HepG2 (cell line): ENCODE results near the gene FHIT. TPM values are rescaled to one million over a fixed set of nuclear protein-coding genes. Genes with fewer than 3 reads are reported as not detected.

ENCODE experiments used
- ATAC-seq: fragments of 200-7000 bp; cut with Tn5 transposase; 3 replicates; pipeline ENCODE4 v1.9.1; 2020; ENCODE audit warnings: mild to moderate bottlenecking, moderate library complexity
- BruUV-seq: library from RNA; stranded (reverse); fragments of 400-500 nt; replicated peaks from 2 replicates; lab custom pipeline; 2021; lab: Mats Ljungman, UMichigan
- CTCF ChIA-PET: fragments of 300-600 bp; formaldehyde crosslinking; extraction: SDS; loops from one replicate; lab custom pipeline; 2021; ENCODE audit warnings: low total read pairs, inconsistent platforms, low intra/inter-chr PET ratio; lab: Yijun Ruan, JAX
- POLR2A ChIA-PET: fragments of 350-600 bp; sonication (Branson Sonifier 250); formaldehyde crosslinking; loops from one replicate; lab custom pipeline; 2020; ENCODE audit warnings: antibody characterized with exemption, inconsistent platforms; lab: Yijun Ruan, JAX
- DNase-seq: peaks from one replicate; pipeline ENCODE4 v3.0.0-alpha.2; 2015; ENCODE audit warnings: low spot score
- FAIRE-seq: peaks from 3 replicates; lab custom pipeline; 2011; peaks lifted over from hg19 to GRCh38; lab: Jason Lieb, UNC
- H2AFZ ChIP-seq: one replicate; pipeline ENCODE4 v1.6.1; 2011; ENCODE audit warnings: low read length, inconsistent platforms
- H3K27ac ChIP-seq: fragments of 300-600 bp; 3 replicates; pipeline ENCODE4 v1.8.0; 2011; ENCODE audit warnings: mixed run types, mild to moderate bottlenecking, mixed read lengths, low read length, inconsistent platforms; ENCODE audit not compliant: insufficient read depth; ENCODE audit errors: extremely low read length
- H3K27me3 ChIP-seq, 2 experiments: fragments of 200-600 bp in 1 of 2; 2 replicates in 1 of 2; 3 replicates in 1 of 2; pipeline versions ENCODE4 v1.6.0 to v1.8.0; 2011; ENCODE audit warnings: low read length in 2 of 2, mild to moderate bottlenecking in 2 of 2, moderate library complexity in 2 of 2, inconsistent platforms in 1 of 2; ENCODE audit not compliant: insufficient read depth in 2 of 2, control insufficient read depth in 1 of 2
- H3K36me3 ChIP-seq, 2 experiments: fragments of 200-600 bp in 1 of 2; replicated peaks in 1 of 2; 2 replicates in 1 of 2; 3 replicates in 1 of 2; pipeline versions ENCODE4 v1.5.1 to v1.8.0; 2011; ENCODE audit warnings: low read length in 2 of 2, inconsistent platforms in 1 of 2; ENCODE audit not compliant: insufficient read depth in 2 of 2, control insufficient read depth in 1 of 2
- H3K4me1 ChIP-seq: 2 replicates; pipeline ENCODE4 v1.5.1; 2012; ENCODE audit warnings: low read length, inconsistent platforms; ENCODE audit not compliant: insufficient read depth
- H3K4me2 ChIP-seq: 2 replicates; pipeline ENCODE4 v1.6.0; 2011; ENCODE audit warnings: low read depth, low read length, inconsistent platforms
- H3K4me3 ChIP-seq, 3 experiments: fragments of 200-600 bp in 1 of 3; sonication (generic), shearing (Covaris generic) in 1 of 3; replicated peaks in 1 of 3; 2 replicates each; pipeline ENCODE4 v1.5.1; 2011 to 2016; ENCODE audit warnings: low read length in 3 of 3, inconsistent platforms in 2 of 3, low read depth in 2 of 3, mild to moderate bottlenecking in 2 of 3, control low read depth in 1 of 3, mixed read lengths in 1 of 3; ENCODE audit not compliant: insufficient read depth in 1 of 3
- H3K79me2 ChIP-seq: one replicate; pipeline ENCODE4 v1.6.1; 2011; ENCODE audit warnings: low read length, inconsistent platforms; ENCODE audit not compliant: insufficient read depth
- H3K9ac ChIP-seq: 2 replicates; pipeline ENCODE4 v1.6.0; 2011; ENCODE audit warnings: mild to moderate bottlenecking, low read depth, low read length, inconsistent platforms; ENCODE audit not compliant: insufficient read depth
- H3K9me3 ChIP-seq: 2 replicates; pipeline ENCODE4 v1.5.1; 2012; ENCODE audit warnings: mild to moderate bottlenecking, low read length
- H4K20me1 ChIP-seq: 2 replicates; pipeline ENCODE4 v1.6.0; 2011; ENCODE audit warnings: inconsistent platforms, mild to moderate bottlenecking, low read length, moderate library complexity; ENCODE audit not compliant: insufficient read depth
- GLI4 ChIP-seq: sonication (generic); formaldehyde crosslinking; IDR thresholded peaks from 2 replicates; pipeline ENCODE4 v1.5.1; 2020; ENCODE audit warnings: missing genetic modification reagents, mild to moderate bottlenecking, moderate library complexity, borderline replicate concordance
- GPN1 ChIP-seq: sonication (generic); formaldehyde crosslinking; IDR thresholded peaks from 2 replicates; pipeline ENCODE4 v1.5.1; 2020; ENCODE audit warnings: missing genetic modification reagents, borderline replicate concordance
- JUN ChIP-seq: sonication (generic); formaldehyde crosslinking; IDR thresholded peaks from 2 replicates; pipeline ENCODE4 v1.4.0; 2020; ENCODE audit warnings: mild to moderate bottlenecking, missing genetic modification reagents
- MAFK ChIP-seq, 2 experiments: IDR thresholded peaks in 1 of 2; conservative IDR thresholded peaks in 1 of 2; 2 replicates each; pipeline ENCODE4 v1.6.1; 2011; ENCODE audit warnings: improper control_type of control experiment in 2 of 2, low read length in 2 of 2
- NFKB2 ChIP-seq: sonication (generic); formaldehyde crosslinking; IDR thresholded peaks from 2 replicates; pipeline ENCODE4 v1.4.0; 2020; ENCODE audit warnings: missing genetic modification reagents, borderline replicate concordance
- PLRG1 ChIP-seq: fragments of 450-650 bp; conservative IDR thresholded peaks from 2 replicates; pipeline ENCODE4 v1.6.1; 2016
- RARA ChIP-seq: IDR thresholded peaks from 2 replicates; pipeline ENCODE4 v1.6.1; 2016; ENCODE audit warnings: missing genetic modification reagents, missing compliant biosample characterization
- SAFB2 ChIP-seq: sonication (generic); formaldehyde crosslinking; IDR thresholded peaks from 2 replicates; pipeline ENCODE4 v1.5.1; 2020; ENCODE audit warnings: missing genetic modification reagents, low read depth, mild to moderate bottlenecking, borderline replicate concordance
- SMC3 ChIP-seq: IDR thresholded peaks from 2 replicates; pipeline ENCODE4 v1.6.1; 2011; ENCODE audit warnings: low read length, improper control_type of control experiment
- TEF ChIP-seq: sonication (generic); formaldehyde crosslinking; IDR thresholded peaks from 2 replicates; pipeline ENCODE4 v1.5.0; 2020; ENCODE audit warnings: missing genetic modification reagents
- TIGD3 ChIP-seq: sonication (generic); formaldehyde crosslinking; IDR thresholded peaks from 2 replicates; pipeline ENCODE4 v1.5.1; 2020; ENCODE audit warnings: mild to moderate bottlenecking, missing genetic modification reagents, borderline replicate concordance
- ZFP36L2 ChIP-seq: sonication (generic); formaldehyde crosslinking; IDR thresholded peaks from 2 replicates; pipeline ENCODE4 v1.4.0; 2020; ENCODE audit warnings: missing genetic modification reagents
- WGBS: methylation state at CpG from one replicate; pipeline ENCODE4 v1.1.6; 2017; ENCODE audit warnings: low lambda C conversion rate; 5-methylcytosine and 5-hydroxymethylcytosine counted together
- in situ Hi-C: cut with HindIII; loops from 2 replicates; pipeline ENCODE4 v1.10.0; 2017; ENCODE audit warnings: low pct_unique_long_range_greater_than_20kb; ENCODE audit not compliant: extremely low pct_ligation_motif_present
- intact Hi-C: fragments of 100-400 bp; cut with micrococcal nuclease; formaldehyde crosslinking; loops from one replicate; pipeline ENCODE4 v1.10.0; 2022; ENCODE audit not compliant: unreplicated experiment
- polyA plus RNA-seq, 8 experiments: library from polyadenylated mRNA; depleted of rRNA in 3 of 8; stranded (reverse) in 7 of 8; unstranded in 1 of 8; fragments of >200 nt; fragmentation: Illumina TruSeq in 4 of 8; extraction: Trizol in 4 of 8; gene quantifications; 2 replicates each; pipeline versions ENCODE4 v1.2.1 to v1.2.3, GENCODE V29; 2011 to 2016; ENCODE audit warnings: low read depth in 4 of 8, missing spikeins in 1 of 8, mixed read lengths in 1 of 8; ENCODE audit not compliant: insufficient read depth in 1 of 8
- total RNA-seq, 5 experiments: library from RNA; depleted of rRNA; stranded (reverse); fragments of >200 nt; fragmentation: Illumina TruSeq; extraction: Trizol; gene quantifications; 2 replicates each; pipeline ENCODE4 v1.2.3, GENCODE V29; 2016; ENCODE audit warnings: low read depth in 1 of 5
- TF ChIP-seq, protein P1 (sequence below): sonication (generic); formaldehyde crosslinking; IDR thresholded peaks from 2 replicates; pipeline ENCODE4 v1.4.0; 2020; ENCODE audit warnings: missing genetic modification reagents
- TF ChIP-seq, protein P2 (sequence below): sonication (generic); formaldehyde crosslinking; IDR thresholded peaks from 2 replicates; pipeline ENCODE4 v1.8.0; 2022; ENCODE audit warnings: missing genetic modification reagents, mild to moderate bottlenecking, borderline replicate concordance

FHIT gene
- total and polyA plus RNA-seq, 2 of the 13 experiments (the other 11 are each of a cell fraction or from before 2014, with no cell fraction given), result 4.0 to 4.6 TPM

DNA sequence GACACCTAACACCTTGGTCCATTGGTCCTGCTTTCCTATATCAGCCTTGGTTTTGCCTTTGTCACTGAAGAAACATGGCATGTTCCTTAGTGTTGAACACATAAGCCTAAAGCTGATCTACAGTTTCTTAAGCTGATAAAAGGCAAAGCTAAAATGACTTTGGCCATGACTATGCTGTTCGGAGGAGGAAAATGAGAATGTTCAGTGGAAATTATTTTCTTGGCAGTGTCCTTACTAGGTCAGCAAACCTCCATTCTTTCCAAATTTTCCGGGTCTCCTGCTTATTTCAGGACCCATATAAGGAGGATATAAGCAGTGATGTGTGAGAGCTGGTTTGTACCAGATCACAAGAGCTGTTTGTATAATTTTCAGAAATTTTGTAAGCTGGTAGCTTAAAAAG lies 1368.5 kb downstream of the FHIT start (continued):
- TF ChIP-seq, protein P1, sequence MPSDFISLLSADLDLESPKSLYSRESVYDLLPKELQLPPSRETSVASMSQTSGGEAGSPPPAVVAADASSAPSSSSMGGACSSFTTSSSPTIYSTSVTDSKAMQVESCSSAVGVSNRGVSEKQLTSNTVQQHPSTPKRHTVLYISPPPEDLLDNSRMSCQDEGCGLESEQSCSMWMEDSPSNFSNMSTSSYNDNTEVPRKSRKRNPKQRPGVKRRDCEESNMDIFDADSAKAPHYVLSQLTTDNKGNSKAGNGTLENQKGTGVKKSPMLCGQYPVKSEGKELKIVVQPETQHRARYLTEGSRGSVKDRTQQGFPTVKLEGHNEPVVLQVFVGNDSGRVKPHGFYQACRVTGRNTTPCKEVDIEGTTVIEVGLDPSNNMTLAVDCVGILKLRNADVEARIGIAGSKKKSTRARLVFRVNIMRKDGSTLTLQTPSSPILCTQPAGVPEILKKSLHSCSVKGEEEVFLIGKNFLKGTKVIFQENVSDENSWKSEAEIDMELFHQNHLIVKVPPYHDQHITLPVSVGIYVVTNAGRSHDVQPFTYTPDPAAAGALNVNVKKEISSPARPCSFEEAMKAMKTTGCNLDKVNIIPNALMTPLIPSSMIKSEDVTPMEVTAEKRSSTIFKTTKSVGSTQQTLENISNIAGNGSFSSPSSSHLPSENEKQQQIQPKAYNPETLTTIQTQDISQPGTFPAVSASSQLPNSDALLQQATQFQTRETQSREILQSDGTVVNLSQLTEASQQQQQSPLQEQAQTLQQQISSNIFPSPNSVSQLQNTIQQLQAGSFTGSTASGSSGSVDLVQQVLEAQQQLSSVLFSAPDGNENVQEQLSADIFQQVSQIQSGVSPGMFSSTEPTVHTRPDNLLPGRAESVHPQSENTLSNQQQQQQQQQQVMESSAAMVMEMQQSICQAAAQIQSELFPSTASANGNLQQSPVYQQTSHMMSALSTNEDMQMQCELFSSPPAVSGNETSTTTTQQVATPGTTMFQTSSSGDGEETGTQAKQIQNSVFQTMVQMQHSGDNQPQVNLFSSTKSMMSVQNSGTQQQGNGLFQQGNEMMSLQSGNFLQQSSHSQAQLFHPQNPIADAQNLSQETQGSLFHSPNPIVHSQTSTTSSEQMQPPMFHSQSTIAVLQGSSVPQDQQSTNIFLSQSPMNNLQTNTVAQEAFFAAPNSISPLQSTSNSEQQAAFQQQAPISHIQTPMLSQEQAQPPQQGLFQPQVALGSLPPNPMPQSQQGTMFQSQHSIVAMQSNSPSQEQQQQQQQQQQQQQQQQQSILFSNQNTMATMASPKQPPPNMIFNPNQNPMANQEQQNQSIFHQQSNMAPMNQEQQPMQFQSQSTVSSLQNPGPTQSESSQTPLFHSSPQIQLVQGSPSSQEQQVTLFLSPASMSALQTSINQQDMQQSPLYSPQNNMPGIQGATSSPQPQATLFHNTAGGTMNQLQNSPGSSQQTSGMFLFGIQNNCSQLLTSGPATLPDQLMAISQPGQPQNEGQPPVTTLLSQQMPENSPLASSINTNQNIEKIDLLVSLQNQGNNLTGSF (CRISPR knock-in tag), result no peak
- TF ChIP-seq MAFK (conservative IDR thresholded peaks at IDR 0.05 in 1 of 2, IDR thresholded peaks at IDR 0.05 in 1 of 2; ENCODE audit: low read length in 2 of 2) (no peak), GPN1 (no peak), SAFB2 (CRISPR knock-in tag) (no peak), TIGD3 (CRISPR knock-in tag) (no peak)
- TF ChIP-seq, all 625 proteins: peak for 0

- Histone ChIP-seq H3K79me2 (no peaks in the 10 kb centered on the region), H2AFZ (no peak overlapping the region), H3K36me3 (no peaks in the 10 kb centered on the region), H3K4me2 (no peak overlapping the region), H3K27ac (no peak overlapping the region), H3K27me3 (no peaks in the 10 kb centered on the region), H3K4me1 (no peaks in the 10 kb centered on the region), H4K20me1 (no peaks in the 10 kb centered on the region), H3K4me3 (no peak overlapping the region), H3K9me3 (no peaks in the 10 kb centered on the region), H3K9ac (no peak overlapping the region)
- DNase-seq (no peak), ATAC-seq (no peak), FAIRE-seq (no peak)
- intact Hi-C loops (no loop called here), in situ Hi-C loops (no loop called here)
- no TSS peak for BruUV-seq
- ChIA-PET CTCF (no interaction called here), POLR2A (no interaction called here)
- 0% methylated on average over 2 of the region's 2 CpGs for WGBS
- no peak for TF ChIP-seq ZFP36L2 (CRISPR knock-in tag)
- TF ChIP-seq, protein P2, sequence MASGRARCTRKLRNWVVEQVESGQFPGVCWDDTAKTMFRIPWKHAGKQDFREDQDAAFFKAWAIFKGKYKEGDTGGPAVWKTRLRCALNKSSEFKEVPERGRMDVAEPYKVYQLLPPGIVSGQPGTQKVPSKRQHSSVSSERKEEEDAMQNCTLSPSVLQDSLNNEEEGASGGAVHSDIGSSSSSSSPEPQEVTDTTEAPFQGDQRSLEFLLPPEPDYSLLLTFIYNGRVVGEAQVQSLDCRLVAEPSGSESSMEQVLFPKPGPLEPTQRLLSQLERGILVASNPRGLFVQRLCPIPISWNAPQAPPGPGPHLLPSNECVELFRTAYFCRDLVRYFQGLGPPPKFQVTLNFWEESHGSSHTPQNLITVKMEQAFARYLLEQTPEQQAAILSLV (CRISPR knock-in tag), result no peak
- no peak for TF ChIP-seq JUN
- no peak for TF ChIP-seq NFKB2
- no peak for TF ChIP-seq TEF
- TF ChIP-seq GLI4, result no peak
- TF ChIP-seq PLRG1, result no peak
- no peak for TF ChIP-seq RARA (CRISPR knock-in tag)
- TF ChIP-seq SMC3, result no peak
Measured at GRCh38 chr3:59880717-59881116, 1370.5 kb downstream of the FHIT start.
